PC-9 (cell line): ENCODE data around the gene FNDC1. TPM values are rescaled to one million over a fixed set of nuclear protein-coding genes. Genes with fewer than 3 reads are reported as not detected.
A peak's percentile ranks its signal among the peaks of the same experiment; 100 is the strongest.

ENCODE experiments used
- BruUV-seq: library from RNA; stranded (reverse); fragments of 400-500 nt; replicated peaks from 2 replicates; lab custom pipeline; 2021; lab: Mats Ljungman, UMichigan
- CTCF ChIA-PET: fragments of 300-600 bp; sonication (Branson Sonifier 250); formaldehyde crosslinking; loops from one replicate; lab custom pipeline; 2022; ENCODE audit warnings: antibody characterized with exemption; lab: Charles Lee
- POLR2A ChIA-PET: fragments of 300-600 bp; sonication (Branson Sonifier 250); formaldehyde crosslinking; loops from one replicate; lab custom pipeline; 2022; ENCODE audit warnings: antibody characterized with exemption; ENCODE audit not compliant: unreplicated experiment; lab: Charles Lee
- DNase-seq, 2 experiments: peaks; one replicate each; pipeline versions ENCODE4 v3.0.0 to v3.0.0-alpha.2; 2015 to 2022; ENCODE audit warnings: mixed read lengths in 1 of 2
- H2AFZ ChIP-seq: fragments of 200-600 bp; sonication (generic); 2 replicates; pipeline ENCODE4 v1.8.1; 2017; ENCODE audit warnings: antibody characterized with exemption
- H3F3A ChIP-seq: fragments of 200-600 bp; sonication (generic); 2 replicates; pipeline ENCODE4 v1.8.1; 2017; ENCODE audit warnings: antibody characterized with exemption, mild to moderate bottlenecking, low read depth; ENCODE audit not compliant: insufficient read depth
- H3K27ac ChIP-seq: fragments of 200-600 bp; sonication (generic); 2 replicates; pipeline ENCODE4 v1.6.1; 2016; ENCODE audit warnings: mixed run types
- H3K27me3 ChIP-seq: fragments of 200-600 bp; sonication (generic); 2 replicates; pipeline ENCODE4 v1.6.1; 2016; ENCODE audit warnings: low read depth, mixed run types; ENCODE audit not compliant: insufficient read depth
- H3K36me3 ChIP-seq: fragments of 200-600 bp; sonication (generic); 2 replicates; pipeline ENCODE4 v1.6.1; 2016; ENCODE audit warnings: low read depth, mixed run types
- H3K4me1 ChIP-seq: fragments of 200-600 bp; sonication (generic); replicated peaks from 2 replicates; pipeline ENCODE4 v1.6.1; 2016; ENCODE audit warnings: mixed run types; ENCODE audit not compliant: insufficient read depth
- H3K4me2 ChIP-seq: fragments of 200-600 bp; sonication (generic); 2 replicates; pipeline ENCODE4 v1.6.1; 2017; ENCODE audit warnings: mixed run types
- H3K4me3 ChIP-seq: fragments of 200-600 bp; sonication (generic); 2 replicates; pipeline ENCODE4 v1.6.1; 2016; ENCODE audit warnings: mixed run types
- H3K79me2 ChIP-seq: fragments of 200-600 bp; sonication (generic); 2 replicates; pipeline ENCODE4 v1.6.1; 2017; ENCODE audit warnings: low read depth, mixed run types
- H3K9me2 ChIP-seq: fragments of 200-600 bp; sonication (generic); 2 replicates; pipeline ENCODE4 v1.8.1; 2017; ENCODE audit warnings: mild to moderate bottlenecking; ENCODE audit not compliant: insufficient read depth
- H3K9me3 ChIP-seq: fragments of 200-600 bp; sonication (generic); 2 replicates; pipeline ENCODE4 v1.8.1; 2016; ENCODE audit warnings: low read depth; ENCODE audit not compliant: insufficient read depth
- H4K20me1 ChIP-seq: fragments of 200-600 bp; sonication (generic); 2 replicates; pipeline ENCODE4 v1.8.1; 2017; ENCODE audit not compliant: insufficient read depth
- CTCF ChIP-seq: fragments of 200-600 bp; sonication (generic); conservative IDR thresholded peaks from 2 replicates; pipeline ENCODE4 v1.6.1; 2017; ENCODE audit warnings: mixed run types, antibody characterized with exemption, mild to moderate bottlenecking, moderate library complexity
- EZH2 ChIP-seq: fragments of 200-600 bp; sonication (generic); IDR thresholded peaks from 2 replicates; pipeline ENCODE4 v1.8.0; 2017; ENCODE audit warnings: antibody characterized with exemption, low read depth
- intact Hi-C: fragments of 100-400 bp; cut with micrococcal nuclease; formaldehyde crosslinking; loops from one replicate; pipeline ENCODE4 v1.10.0; 2022; ENCODE audit not compliant: unreplicated experiment
- total RNA-seq: library from RNA; stranded (reverse); gene quantifications from 2 replicates; pipeline ENCODE4 v1.2.3, GENCODE V29; 2021

The FNDC1 gene
- total RNA-seq, 1 experiment from 2014 or later = not detected

GRCh38 chr6:159252955-159253508 is 83.8 kb downstream of the FNDC1 start:
- no peaks in the 10 kb centered on the region for H3K36me3 ChIP-seq
- no peaks in the 10 kb centered on the region for H3F3A ChIP-seq
- H3K9me3 ChIP-seq = no peaks in the 10 kb centered on the region
- ChIA-PET POLR2A (no interaction called here), CTCF (no interaction called here)
- H3K79me2 ChIP-seq = no peaks in the 10 kb centered on the region
- no peak overlapping the region for H3K4me3 ChIP-seq
- H3K27ac ChIP-seq = no peak overlapping the region
- no peaks in the 10 kb centered on the region for H3K4me1 ChIP-seq
- no TSS peak for BruUV-seq
- intact Hi-C loops = no loop called here
- H3K27me3 ChIP-seq = peaks cover 37% of the 10 kb centered on the region
- no peak overlapping the region for H3K4me2 ChIP-seq
- TF ChIP-seq CTCF = peak; percentile 61
- no peak for TF ChIP-seq EZH2
- no peaks in the 10 kb centered on the region for H4K20me1 ChIP-seq
- H3K9me2 ChIP-seq = no peaks in the 10 kb centered on the region
- no peak for DNase-seq
- no peak overlapping the region for H2AFZ ChIP-seq

GRCh38 chr6:159254186-159254585 is 85.0 kb downstream of the FNDC1 start:
- Histone ChIP-seq H3K27me3 (peaks cover 33% of the 10 kb centered on the region), H3F3A (no peaks in the 10 kb centered on the region), H3K79me2 (no peaks in the 10 kb centered on the region), H3K4me2 (no peak overlapping the region), H3K9me3 (no peaks in the 10 kb centered on the region), H3K36me3 (no peaks in the 10 kb centered on the region), H3K4me1 (no peaks in the 10 kb centered on the region), H3K4me3 (no peak overlapping the region), H4K20me1 (no peaks in the 10 kb centered on the region), H2AFZ (no peak overlapping the region), H3K27ac (no peak overlapping the region), H3K9me2 (no peaks in the 10 kb centered on the region)
- ChIA-PET CTCF (no interaction called here), POLR2A (no interaction called here)
- TF ChIP-seq CTCF = no peak
- no peak for TF ChIP-seq EZH2
- no TSS peak for BruUV-seq
- intact Hi-C loops = no loop called here
- no peak for DNase-seq

GRCh38 chr6:159255434-159255951 is 86.3 kb downstream of the FNDC1 start:
- no peak overlapping the region for H3K27ac ChIP-seq
- H4K20me1 ChIP-seq = no peaks in the 10 kb centered on the region
- no peak overlapping the region for H2AFZ ChIP-seq
- H3F3A ChIP-seq = no peaks in the 10 kb centered on the region
- CTCF ChIA-PET = no interaction called here
- POLR2A ChIA-PET = no interaction called here
- H3K4me1 ChIP-seq = no peaks in the 10 kb centered on the region
- no peak for DNase-seq
- intact Hi-C loops = no loop called here
- no peaks in the 10 kb centered on the region for H3K36me3 ChIP-seq
- TF ChIP-seq EZH2 = no peak
- TF ChIP-seq CTCF = no peak
- H3K79me2 ChIP-seq = no peaks in the 10 kb centered on the region
- no TSS peak for BruUV-seq
- H3K9me3 ChIP-seq = no peaks in the 10 kb centered on the region
- H3K9me2 ChIP-seq = no peaks in the 10 kb centered on the region
- no peak overlapping the region for H3K4me2 ChIP-seq
- no peak overlapping the region for H3K4me3 ChIP-seq
- peaks cover 20% of the 10 kb centered on the region for H3K27me3 ChIP-seq
